WTC11 (cell line): Measurements from ENCODE around the gene CCDC15. TPM values are rescaled to one million over a fixed set of nuclear protein-coding genes. Genes with fewer than 3 reads are reported as not detected.

Source experiments
- ATAC-seq: fragments of 200-7000 bp; cut with Tn5 transposase; 2 replicates; pipeline ENCODE4 v1.10.0; 2021; ENCODE audit warnings: mild to moderate bottlenecking, moderate library complexity
- CTCF ChIA-PET: fragments of 300-600 bp; sonication (Branson Sonifier 250); formaldehyde crosslinking; loops from one replicate; lab custom pipeline; 2021; ENCODE audit warnings: antibody characterized with exemption; lab: Charles Lee
- POLR2A ChIA-PET: fragments of 350-600 bp; sonication (Branson Sonifier 250); formaldehyde crosslinking; loops from one replicate; lab custom pipeline; 2021; ENCODE audit warnings: antibody characterized with exemption; lab: Charles Lee
- DNase-seq: peaks from one replicate; pipeline ENCODE4 v3.0.0; 2021; ENCODE audit warnings: low spot score
- H3K27ac Mint-ChIP-seq: 2 replicates; pipeline ENCODE4 v1.8.0; 2021; ENCODE audit warnings: mixed read lengths
- H3K27me3 Mint-ChIP-seq: 2 replicates; pipeline ENCODE4 v1.8.0; 2021; ENCODE audit warnings: low read depth, mild to moderate bottlenecking, moderate library complexity, mixed read lengths
- H3K36me3 Mint-ChIP-seq: 2 replicates; pipeline ENCODE4 v1.8.0; 2021; ENCODE audit warnings: mixed read lengths
- H3K4me1 Mint-ChIP-seq: 2 replicates; pipeline ENCODE4 v1.8.0; 2022; ENCODE audit warnings: mixed read lengths
- H3K4me3 Mint-ChIP-seq: 2 replicates; pipeline ENCODE4 v1.8.0; 2021; ENCODE audit warnings: mild to moderate bottlenecking, moderate library complexity, mixed read lengths
- H3K9me3 Mint-ChIP-seq: 2 replicates; pipeline ENCODE4 v1.8.0; 2021; ENCODE audit warnings: mixed read lengths
- CREM ChIP-seq: sonication (generic); formaldehyde crosslinking; IDR thresholded peaks from 2 replicates; pipeline ENCODE4 v1.8.1; 2022; ENCODE audit warnings: mild to moderate bottlenecking, missing genetic modification reagents, moderate library complexity
- ERG ChIP-seq: fragments of 250-450 bp; sonication (Bioruptor Pico); IDR thresholded peaks from 2 replicates; pipeline ENCODE4 v1.8.0; 2021; ENCODE audit warnings: mild to moderate bottlenecking
- FOXJ3 ChIP-seq: sonication (generic); formaldehyde crosslinking; IDR thresholded peaks from 2 replicates; pipeline ENCODE4 v1.9.0; 2021; ENCODE audit warnings: missing genetic modification reagents, mild to moderate bottlenecking, borderline replicate concordance
- FOXP1 ChIP-seq: sonication (generic); formaldehyde crosslinking; IDR thresholded peaks from 2 replicates; pipeline ENCODE4 v1.8.0; 2022; ENCODE audit warnings: missing genetic modification reagents, mild to moderate bottlenecking, moderate library complexity, borderline replicate concordance
- GABPB1 ChIP-seq: sonication (generic); formaldehyde crosslinking; IDR thresholded peaks from 2 replicates; pipeline ENCODE4 v1.8.1; 2023; ENCODE audit warnings: mild to moderate bottlenecking, missing genetic modification reagents
- HMGXB4 ChIP-seq: sonication (generic); formaldehyde crosslinking; IDR thresholded peaks from 2 replicates; pipeline ENCODE4 v1.8.1; 2023; ENCODE audit warnings: mild to moderate bottlenecking, moderate library complexity, missing genetic modification reagents
- JAZF1 ChIP-seq: fragments of 250-450 bp; sonication (Bioruptor Pico); IDR thresholded peaks from 2 replicates; pipeline ENCODE4 v1.9.0; 2021; ENCODE audit warnings: moderate library complexity, mild to moderate bottlenecking, inconsistent platforms
- JUN ChIP-seq: sonication (generic); formaldehyde crosslinking; IDR thresholded peaks from 2 replicates; pipeline ENCODE4 v1.8.0; 2023; ENCODE audit warnings: mild to moderate bottlenecking, missing genetic modification reagents
- PRDM15 ChIP-seq: sonication (generic); formaldehyde crosslinking; IDR thresholded peaks from 2 replicates; pipeline ENCODE4 v1.8.0; 2022; ENCODE audit warnings: missing genetic modification reagents
- ZBTB43 ChIP-seq: sonication (generic); formaldehyde crosslinking; IDR thresholded peaks from 2 replicates; pipeline ENCODE4 v1.8.1; 2023; ENCODE audit warnings: mild to moderate bottlenecking, missing genetic modification reagents
- ZNF232 ChIP-seq: sonication (generic); formaldehyde crosslinking; IDR thresholded peaks from 2 replicates; pipeline ENCODE4 v1.8.0; 2022; ENCODE audit warnings: mild to moderate bottlenecking, missing genetic modification reagents
- ZNF416 ChIP-seq: fragments of 250-450 bp; sonication (Bioruptor Pico); IDR thresholded peaks from 2 replicates; pipeline ENCODE4 v1.9.0; 2021; ENCODE audit warnings: mild to moderate bottlenecking, inconsistent platforms
- total RNA-seq: library from RNA; stranded (reverse); gene quantifications from 3 replicates; pipeline ENCODE4 v1.2.3, GENCODE V29; 2021
- TF ChIP-seq, protein P1 (sequence below): sonication (generic); formaldehyde crosslinking; IDR thresholded peaks from 2 replicates; pipeline ENCODE4 v1.8.1; 2022; ENCODE audit warnings: mild to moderate bottlenecking, moderate library complexity, missing genetic modification reagents
- TF ChIP-seq, protein P2 (sequence below): sonication (generic); formaldehyde crosslinking; IDR thresholded peaks from 2 replicates; pipeline ENCODE4 v1.8.1; 2022; ENCODE audit warnings: low read depth, mild to moderate bottlenecking, moderate library complexity, missing genetic modification reagents, borderline replicate concordance

Gene CCDC15
- total RNA-seq, 1 experiment from 2014 or later, result 2.4 TPM

GRCh38 chr11:124920870-124921609 lies 33.0 kb upstream of the CCDC15 start (continued):
- TF ChIP-seq, protein P1, sequence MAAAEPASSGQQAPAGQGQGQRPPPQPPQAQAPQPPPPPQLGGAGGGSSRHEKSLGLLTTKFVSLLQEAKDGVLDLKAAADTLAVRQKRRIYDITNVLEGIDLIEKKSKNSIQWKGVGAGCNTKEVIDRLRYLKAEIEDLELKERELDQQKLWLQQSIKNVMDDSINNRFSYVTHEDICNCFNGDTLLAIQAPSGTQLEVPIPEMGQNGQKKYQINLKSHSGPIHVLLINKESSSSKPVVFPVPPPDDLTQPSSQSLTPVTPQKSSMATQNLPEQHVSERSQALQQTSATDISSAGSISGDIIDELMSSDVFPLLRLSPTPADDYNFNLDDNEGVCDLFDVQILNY (CRISPR knock-in tag), result peak; percentile 98
- TF ChIP-seq JUN (CRISPR knock-in tag), result peak; percentile 97
- no peak for TF ChIP-seq JAZF1 (CRISPR knock-in tag)
- TF ChIP-seq HMGXB4, result peak; percentile 97
- no peak for TF ChIP-seq ERG
- TF ChIP-seq, protein P2, sequence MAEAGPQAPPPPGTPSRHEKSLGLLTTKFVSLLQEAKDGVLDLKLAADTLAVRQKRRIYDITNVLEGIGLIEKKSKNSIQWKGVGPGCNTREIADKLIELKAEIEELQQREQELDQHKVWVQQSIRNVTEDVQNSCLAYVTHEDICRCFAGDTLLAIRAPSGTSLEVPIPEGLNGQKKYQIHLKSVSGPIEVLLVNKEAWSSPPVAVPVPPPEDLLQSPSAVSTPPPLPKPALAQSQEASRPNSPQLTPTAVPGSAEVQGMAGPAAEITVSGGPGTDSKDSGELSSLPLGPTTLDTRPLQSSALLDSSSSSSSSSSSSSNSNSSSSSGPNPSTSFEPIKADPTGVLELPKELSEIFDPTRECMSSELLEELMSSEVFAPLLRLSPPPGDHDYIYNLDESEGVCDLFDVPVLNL (CRISPR knock-in tag), result peak; percentile 90; the same call in 1 of the 2 replicates
- TF ChIP-seq PRDM15 (CRISPR knock-in tag), result peak; percentile 59; the same call in 1 of the 2 replicates
- TF ChIP-seq FOXP1 (CRISPR knock-in tag), result peak; percentile 100
- TF ChIP-seq ZNF232, result peak; percentile 95
- TF ChIP-seq ZBTB43 (CRISPR knock-in tag), result peak; percentile 96
- TF ChIP-seq CREM, result peak; percentile 90
- no peak for TF ChIP-seq FOXJ3 (CRISPR knock-in tag)
- TF ChIP-seq, all 79 proteins: peak for 48

- no peaks in the 10 kb centered on the region; the same call in 1 of the 2 replicates for H3K36me3 Mint-ChIP-seq
- peaks cover 81% of the 10 kb centered on the region for H3K27me3 Mint-ChIP-seq
- H3K4me3 Mint-ChIP-seq, result no peak overlapping the region
- CTCF ChIA-PET, result interaction anchor here (1.4 to 2.3 kb wide), 2 partner anchors 47 to 57 kb away, joined by 3 to 12 read pairs; partner anchors contain the start of gene ROBO3
- TF ChIP-seq ZNF416 (CRISPR knock-in tag) (no peak), JUN (CRISPR knock-in tag) (no peak), GABPB1 (CRISPR knock-in tag) (no peak), CREM (no peak)
- TF ChIP-seq, all 79 proteins: peak for 0
- Mint-ChIP-seq H3K4me1 (no peaks in the 10 kb centered on the region), H3K9me3 (no peaks in the 10 kb centered on the region), H3K27ac (no peak overlapping the region)
- ATAC-seq (no peak), DNase-seq (no peak)
- POLR2A ChIA-PET, result no interaction called here
Measured at GRCh38 chr11:124922831-124923230, 31.2 kb upstream of the CCDC15 start.
